Smooth muscle cell of the brain vasculature (primary cell): ENCODE results near the gene PER2.
"Not testable (repeated sequence)": the region's sequence is repeated elsewhere in the genome, so short reads cannot be mapped to it uniquely, and the experiment has no call there.

Experiments
- DNase-seq: peaks from one replicate; pipeline ENCODE4 v3.0.0-alpha.2; 2012; ENCODE audit warnings: low read depth, low spot score

The PER2 gene

GRCh38 chr2:238287737-238288649, at the start of gene PER2:
Gene PER2 (minus strand): TSS chr2:238288610. CDS start chr2:238277936, 10,674 bp downstream.
- DNase-seq: no peak

GRCh38 chr2:238337846-238338245, 49.4 kb upstream of the PER2 start:
- DNase-seq: no peak

GRCh38 chr2:238336793-238337444, 48.5 kb upstream of the PER2 start:
- no peak for DNase-seq

GRCh38 chr2:238336151-238336550, 47.7 kb upstream of the PER2 start:
- DNase-seq: no peak

GRCh38 chr2:238335591-238335990, 47.2 kb upstream of the PER2 start:
- DNase-seq: not testable (repeated sequence)

- DNase-seq: no peak
Observed at GRCh38 chr2:238334885-238335284, 46.5 kb upstream of the PER2 start.

GRCh38 chr2:238331916-238332315, 43.5 kb upstream of the PER2 start:
- no peak for DNase-seq

GRCh38 chr2:238330391-238330790, 42.0 kb upstream of the PER2 start:
- DNase-seq: no peak

GRCh38 chr2:238327751-238328150, 39.3 kb upstream of the PER2 start:
- DNase-seq: no peak

- DNase-seq: no peak
Observed at GRCh38 chr2:238326801-238327365, 38.5 kb upstream of the PER2 start.

- DNase-seq: no peak
Observed at GRCh38 chr2:238325694-238326093, 37.3 kb upstream of the PER2 start.

GRCh38 chr2:238324248-238324647, 35.8 kb upstream of the PER2 start:
- DNase-seq: not testable (repeated sequence)

GRCh38 chr2:238322001-238322411, 33.6 kb upstream of the PER2 start:
- DNase-seq: no peak

GRCh38 chr2:238321467-238321866, 33.1 kb upstream of the PER2 start:
- no peak for DNase-seq

- no peak for DNase-seq
Observed at GRCh38 chr2:238320648-238321281, 32.4 kb upstream of the PER2 start.

GRCh38 chr2:238320246-238320647, 31.8 kb upstream of the PER2 start, which contains the start of gene TRAF3IP1:
Gene TRAF3IP1 (plus strand): TSS chr2:238320518. CDS start chr2:238320663, 145 bp downstream.
- peak; percentile 68 for DNase-seq

- no peak for DNase-seq
Observed at GRCh38 chr2:238315031-238315595, 26.7 kb upstream of the PER2 start.

- DNase-seq: no peak
Observed at GRCh38 chr2:238314576-238314975, 26.2 kb upstream of the PER2 start.

GRCh38 chr2:238313991-238314350, 25.6 kb upstream of the PER2 start:
- DNase-seq: no peak

GRCh38 chr2:238313289-238313990, 25.0 kb upstream of the PER2 start:
- no peak for DNase-seq

GRCh38 chr2:238310721-238311120, 22.3 kb upstream of the PER2 start:
- not testable (repeated sequence) for DNase-seq
